CD4-positive, alpha-beta memory T cell (primary cell): ENCODE results near the gene ITIH1. TPM values are rescaled to one million over a fixed set of nuclear protein-coding genes. Genes with fewer than 3 reads are reported as not detected.

Experiments
- CTCF ChIA-PET: fragments of 350-600 bp; sonication (Branson Sonifier 250); formaldehyde crosslinking; loops from one replicate; lab custom pipeline; 2021; ENCODE audit warnings: inconsistent platforms; ENCODE audit not compliant: partially characterized antibody; lab: Charles Lee
- POLR2A ChIA-PET: fragments of 350-600 bp; sonication (Branson Sonifier 250); formaldehyde crosslinking; loops from one replicate; lab custom pipeline; 2021; ENCODE audit not compliant: partially characterized antibody; lab: Charles Lee
- DNase-seq, 5 donors: peaks; one replicate each; pipeline versions ENCODE4 v3.0.0 to v3.0.0-alpha.2; 2020 to 2022; ENCODE audit warnings: mixed read lengths in 1 of 5
- H3K27ac ChIP-seq: one replicate; pipeline ENCODE4 v1.7.0; 2013; ENCODE audit warnings: low read depth, low read length
- H3K27me3 ChIP-seq: 2 replicates; pipeline ENCODE4 v1.7.0; 2013; ENCODE audit warnings: mild to moderate bottlenecking, low read length, moderate library complexity; ENCODE audit not compliant: insufficient read depth
- H3K36me3 ChIP-seq: 2 replicates; pipeline ENCODE4 v1.7.0; 2013; ENCODE audit warnings: mild to moderate bottlenecking, low read length, moderate library complexity; ENCODE audit not compliant: insufficient read depth
- H3K4me1 ChIP-seq: 2 replicates; pipeline ENCODE4 v1.7.0; 2013; ENCODE audit warnings: mild to moderate bottlenecking, low read length, moderate library complexity; ENCODE audit not compliant: insufficient read depth
- H3K4me3 ChIP-seq, 2 donors: one replicate each; pipeline ENCODE4 v1.7.0; 2013; ENCODE audit warnings: low read length in 2 of 2, mild to moderate bottlenecking in 1 of 2
- H3K9me3 ChIP-seq, 2 donors: one replicate each; pipeline ENCODE4 v1.7.0; 2013; ENCODE audit warnings: low read length in 2 of 2, control low read depth in 1 of 2; ENCODE audit not compliant: control insufficient read depth in 1 of 2
- H3K27ac Mint-ChIP-seq, 7 donors: one replicate each; pipeline ENCODE4 v1.8.0; 2020 to 2021; ENCODE audit warnings: mixed read lengths in 7 of 7, mild to moderate bottlenecking in 6 of 7, inconsistent platforms in 3 of 7, moderate library complexity in 3 of 7
- H3K27me3 Mint-ChIP-seq, 2 donors: one replicate each; pipeline ENCODE4 v1.8.0; 2020 to 2021; ENCODE audit warnings: mixed read lengths in 2 of 2
- H3K36me3 Mint-ChIP-seq, 2 donors: one replicate each; pipeline ENCODE4 v1.8.0; 2020 to 2021; ENCODE audit warnings: mixed read lengths in 2 of 2, inconsistent platforms in 1 of 2, mild to moderate bottlenecking in 1 of 2
- H3K4me1 Mint-ChIP-seq, 4 donors: one replicate each; pipeline ENCODE4 v1.8.0; 2020 to 2021; ENCODE audit warnings: mixed read lengths in 4 of 4, mild to moderate bottlenecking in 1 of 4
- H3K4me3 Mint-ChIP-seq, 8 donors: one replicate each; pipeline ENCODE4 v1.8.0; 2020 to 2021; ENCODE audit warnings: mixed read lengths in 8 of 8, mild to moderate bottlenecking in 7 of 8, moderate library complexity in 6 of 8, inconsistent platforms in 3 of 8
- H3K9me3 Mint-ChIP-seq, 8 donors: one replicate each; pipeline ENCODE4 v1.8.0; 2020 to 2021; ENCODE audit warnings: mixed read lengths in 8 of 8, mild to moderate bottlenecking in 5 of 8, inconsistent platforms in 3 of 8, moderate library complexity in 1 of 8
- intact Hi-C: fragments of 100-400 bp; cut with micrococcal nuclease; formaldehyde crosslinking; loops from one replicate; pipeline ENCODE4 v1.15.1; 2023
- polyA plus RNA-seq, 2 donors: library from polyadenylated mRNA; unstranded; fragments of 300-500 nt; fragmentation: Illumina TruSeq; gene quantifications; one replicate each; pipeline ENCODE4 v1.2.3, GENCODE V29; 2021
- total RNA-seq, 2 experiments: library from RNA; stranded (reverse); gene quantifications; one replicate each; pipeline ENCODE4 v1.2.3, GENCODE V29; 2021

ITIH1 gene
- total and polyA plus RNA-seq, 4 experiments from 2014 or later, result not detected

GRCh38 chr3:52839892-52840545, 62.6 kb downstream of the ITIH1 start:
- H3K4me1 ChIP-seq, result peaks cover 23% of the 10 kb centered on the region

GRCh38 chr3:52841211-52841980, 64.0 kb downstream of the ITIH1 start:
- POLR2A ChIA-PET, result no interaction called here
- H3K9me3 Mint-ChIP-seq, result no peaks in the 10 kb centered on the region
- H3K27me3 ChIP-seq, result no peaks in the 10 kb centered on the region
- peaks cover 35 to 44% of the 10 kb centered on the region in 2 donors for H3K36me3 Mint-ChIP-seq
- no peak overlapping the region for H3K27ac ChIP-seq
- no peak overlapping the region for H3K4me3 Mint-ChIP-seq
- no peak overlapping the region for H3K4me3 ChIP-seq
- H3K36me3 ChIP-seq, result peaks cover 33% of the 10 kb centered on the region
- no peaks in the 10 kb centered on the region for H3K27me3 Mint-ChIP-seq
- intact Hi-C loops, result no loop called here
- CTCF ChIA-PET, result no interaction called here
- peaks cover 23% of the 10 kb centered on the region for H3K4me1 ChIP-seq
- peaks cover 21 to 34% (median 25%) of the 10 kb centered on the region in 4 donors for H3K4me1 Mint-ChIP-seq
- DNase-seq, result no peak
- H3K9me3 ChIP-seq, result no peaks in the 10 kb centered on the region
- peak overlapping the region in 5 of 7 donors; percentile 52 to 85 (median 66) for H3K27ac Mint-ChIP-seq

More at GRCh38 chr3:52839892-52840545, 62.6 kb downstream of the ITIH1 start:
- CTCF ChIA-PET, result interaction anchor here (1.6 kb wide), 1 partner anchor 54 kb away, joined by 4 read pairs; no protein-coding TSS in a partner anchor
- H3K4me1 Mint-ChIP-seq, result peaks cover 21 to 34% (median 25%) of the 10 kb centered on the region in 4 donors
- H3K36me3 Mint-ChIP-seq, result peaks cover 35 to 46% of the 10 kb centered on the region in 2 donors
- intact Hi-C loops, result no loop called here
- H3K27ac Mint-ChIP-seq, result peak overlapping the region in 3 of 7 donors; percentile 1 to 64 (median 27)
- no peak overlapping the region for H3K4me3 Mint-ChIP-seq
- no peaks in the 10 kb centered on the region for H3K9me3 ChIP-seq
- no peaks in the 10 kb centered on the region for H3K27me3 Mint-ChIP-seq
- DNase-seq, result no peak
- no peak overlapping the region for H3K27ac ChIP-seq
- peaks cover 33% of the 10 kb centered on the region for H3K36me3 ChIP-seq
- no peaks in the 10 kb centered on the region for H3K27me3 ChIP-seq
- H3K9me3 Mint-ChIP-seq, result no peaks in the 10 kb centered on the region
- POLR2A ChIA-PET, result no interaction called here
- H3K4me3 ChIP-seq, result no peak overlapping the region

Other genes starting within 250 kb of the ITIH1 start
- 1 to 10 TPM; 5.5 to 5.8 TPM for gene NT5DC2, start 243.7 kb upstream of the ITIH1 start, total RNA-seq
- gene NT5DC2, start 243.7 kb upstream of the ITIH1 start, polyA plus RNA-seq, result 1 to 10 TPM in 1 of 2 donors, not detected in 1; 1.3 TPM
- gene UQCC5, start 241.0 kb upstream of the ITIH1 start, total RNA-seq, result 10 to 100 TPM; 12.1 to 13.2 TPM
- gene UQCC5, start 241.0 kb upstream of the ITIH1 start, polyA plus RNA-seq, result 10 to 100 TPM; 26.5 to 27.1 TPM
- 10 to 100 TPM; 74.2 to 78.5 TPM for gene PBRM1, start 91.7 kb upstream of the ITIH1 start, total RNA-seq
- 10 to 100 TPM; 67.9 to 91.6 TPM for gene PBRM1, start 91.7 kb upstream of the ITIH1 start, polyA plus RNA-seq
- 10 to 100 TPM; 80.3 to 88.4 TPM for gene GNL3, start 91.6 kb upstream of the ITIH1 start, total RNA-seq
- 10 to 100 TPM; 47.9 to 70.1 TPM for gene GNL3, start 91.6 kb upstream of the ITIH1 start, polyA plus RNA-seq
- 10 to 100 TPM; 49.7 to 49.9 TPM for gene GLT8D1, start 71.8 kb upstream of the ITIH1 start, total RNA-seq
- 10 to 100 TPM; 61.1 to 68.8 TPM for gene GLT8D1, start 71.8 kb upstream of the ITIH1 start, polyA plus RNA-seq
- 10 to 100 TPM; 90.5 to 94.7 TPM for gene SPCS1, start 71.5 kb upstream of the ITIH1 start, total RNA-seq
- gene SPCS1, start 71.5 kb upstream of the ITIH1 start, polyA plus RNA-seq, result 100 to 1,000 TPM; 315 to 331 TPM
- gene NEK4, start 6.7 kb upstream of the ITIH1 start, total RNA-seq, result 10 to 100 TPM; 26.8 to 27.9 TPM
- gene NEK4, start 6.7 kb upstream of the ITIH1 start, polyA plus RNA-seq, result 10 to 100 TPM in 1 of 2 donors, 1 to 10 TPM in 1; 7.0 to 12.9 TPM
- gene ITIH3, start 17.2 kb downstream of the ITIH1 start, total RNA-seq, result not detected
- gene ITIH3, start 17.2 kb downstream of the ITIH1 start, polyA plus RNA-seq, result not detected
- 10 to 100 TPM; 50.5 to 50.7 TPM for gene ITIH4, start 53.1 kb downstream of the ITIH1 start, total RNA-seq
- gene ITIH4, start 53.1 kb downstream of the ITIH1 start, polyA plus RNA-seq, result 1 to 10 TPM in 1 of 2 donors, under 1 TPM in 1; 0.07 to 1.6 TPM
- 1 to 10 TPM; 1.6 to 3.3 TPM for gene MUSTN1, start 57.4 kb downstream of the ITIH1 start, total RNA-seq
- gene MUSTN1, start 57.4 kb downstream of the ITIH1 start, polyA plus RNA-seq, result not detected
- 10 to 100 TPM; 54.9 to 58.6 TPM for gene STIMATE, start 119.9 kb downstream of the ITIH1 start, total RNA-seq
- gene STIMATE, start 119.9 kb downstream of the ITIH1 start, polyA plus RNA-seq, result 1 to 10 TPM; 7.7 to 9.0 TPM